RWPE2 (cell line): ENCODE data around the gene CEP55.
A peak's percentile ranks its signal among the peaks of the same experiment; 100 is the strongest.

Experiments
- ATAC-seq: fragments of 200-7000 bp; cut with Tn5 transposase; 3 replicates; pipeline ENCODE4 v1.9.1; 2021; ENCODE audit warnings: low read depth
- DNase-seq: peaks from one replicate; pipeline ENCODE4 v3.0.0-alpha.2; 2020; ENCODE audit warnings: low spot score
- H3K27ac ChIP-seq: fragments of 450-650 bp; 2 replicates; pipeline ENCODE4 v1.5.1; 2017; ENCODE audit warnings: mild to moderate bottlenecking; ENCODE audit not compliant: poor library complexity, severe bottlenecking
- H3K27me3 ChIP-seq: fragments of 250-450 bp; sonication (Bioruptor Pico); 2 replicates; pipeline ENCODE4 v1.5.1; 2021; ENCODE audit warnings: mild to moderate bottlenecking, moderate library complexity; ENCODE audit not compliant: insufficient read depth, poor library complexity, severe bottlenecking
- H3K36me3 ChIP-seq: fragments of 250-450 bp; sonication (Bioruptor Pico); 2 replicates; pipeline ENCODE4 v1.5.1; 2020; ENCODE audit warnings: low read depth, mild to moderate bottlenecking, moderate library complexity
- H3K4me1 ChIP-seq: fragments of 250-450 bp; sonication (Bioruptor Pico); 2 replicates; pipeline ENCODE4 v1.5.1; 2021; ENCODE audit warnings: mild to moderate bottlenecking, moderate library complexity; ENCODE audit not compliant: insufficient read depth, poor library complexity, severe bottlenecking
- H3K4me3 ChIP-seq: fragments of 250-450 bp; sonication (Bioruptor Pico); 2 replicates; pipeline ENCODE4 v1.5.1; 2021; ENCODE audit warnings: mild to moderate bottlenecking, moderate library complexity; ENCODE audit not compliant: severe bottlenecking
- H3K9me3 ChIP-seq: fragments of 250-450 bp; sonication (Bioruptor Pico); 2 replicates; pipeline ENCODE4 v1.5.1; 2021; ENCODE audit warnings: mild to moderate bottlenecking, moderate library complexity; ENCODE audit not compliant: severe bottlenecking
- TF ChIP-seq, protein P1 (sequence below): fragments of 450-650 bp; IDR thresholded peaks from one replicate; pipeline ENCODE4 v1.5.1; 2017; ENCODE audit warnings: mild to moderate bottlenecking, moderate library complexity; ENCODE audit not compliant: poor library complexity, severe bottlenecking

Gene CEP55

GRCh38 chr10:93496322-93497041, at the start of gene CEP55:
CEP55 (plus strand) TSS chr10:93496612; CDS start chr10:93500052, 3,440 bp downstream.
- H3K27me3 ChIP-seq: no peaks in the 10 kb centered on the region
- peak within 1 kb of the TSS; percentile 55 for H3K27ac ChIP-seq
- H3K36me3 ChIP-seq: peaks cover 28% of the 10 kb centered on the region
- DNase-seq (peak; percentile 94), ATAC-seq (peak; percentile 98)
- TF ChIP-seq, protein P1, sequence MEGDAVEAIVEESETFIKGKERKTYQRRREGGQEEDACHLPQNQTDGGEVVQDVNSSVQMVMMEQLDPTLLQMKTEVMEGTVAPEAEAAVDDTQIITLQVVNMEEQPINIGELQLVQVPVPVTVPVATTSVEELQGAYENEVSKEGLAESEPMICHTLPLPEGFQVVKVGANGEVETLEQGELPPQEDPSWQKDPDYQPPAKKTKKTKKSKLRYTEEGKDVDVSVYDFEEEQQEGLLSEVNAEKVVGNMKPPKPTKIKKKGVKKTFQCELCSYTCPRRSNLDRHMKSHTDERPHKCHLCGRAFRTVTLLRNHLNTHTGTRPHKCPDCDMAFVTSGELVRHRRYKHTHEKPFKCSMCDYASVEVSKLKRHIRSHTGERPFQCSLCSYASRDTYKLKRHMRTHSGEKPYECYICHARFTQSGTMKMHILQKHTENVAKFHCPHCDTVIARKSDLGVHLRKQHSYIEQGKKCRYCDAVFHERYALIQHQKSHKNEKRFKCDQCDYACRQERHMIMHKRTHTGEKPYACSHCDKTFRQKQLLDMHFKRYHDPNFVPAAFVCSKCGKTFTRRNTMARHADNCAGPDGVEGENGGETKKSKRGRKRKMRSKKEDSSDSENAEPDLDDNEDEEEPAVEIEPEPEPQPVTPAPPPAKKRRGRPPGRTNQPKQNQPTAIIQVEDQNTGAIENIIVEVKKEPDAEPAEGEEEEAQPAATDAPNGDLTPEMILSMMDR: no peak
- H3K4me1 ChIP-seq: peaks cover 19% of the 10 kb centered on the region
- H3K9me3 ChIP-seq: no peaks in the 10 kb centered on the region
- peak within 1 kb of the TSS; percentile 74 for H3K4me3 ChIP-seq

- Histone ChIP-seq H3K9me3 (no peaks in the 10 kb centered on the region), H3K27me3 (no peaks in the 10 kb centered on the region), H3K4me3 (no peak overlapping the region), H3K4me1 (peaks cover 35% of the 10 kb centered on the region), H3K27ac (peak overlapping the region; percentile 99), H3K36me3 (peaks cover 85% of the 10 kb centered on the region)
- ATAC-seq (no peak), DNase-seq (no peak)
- TF ChIP-seq, protein P1: no peak
These were observed 49.4 kb upstream of the CEP55 start for GRCh38 chr10:93447019-93447418.

DNA sequence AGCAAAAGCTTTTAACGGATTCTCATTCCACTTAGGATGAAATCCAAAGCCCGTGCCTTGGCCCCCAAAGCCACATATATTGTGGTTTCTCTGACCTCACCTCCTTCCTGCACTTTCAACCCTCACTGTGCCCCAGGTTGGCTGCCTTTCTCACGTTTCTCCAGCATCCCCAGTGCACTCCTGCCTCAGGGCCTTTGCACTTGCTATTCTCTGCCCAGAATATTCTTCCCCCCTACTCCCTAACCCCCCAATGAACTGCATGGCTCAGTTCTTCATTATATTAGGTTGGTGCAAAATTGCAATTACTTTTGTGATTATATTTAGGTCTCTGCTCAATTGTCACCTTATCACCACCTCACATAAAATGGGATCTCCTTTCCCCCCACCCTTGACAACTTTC, 48.4 kb upstream of the CEP55 start:
- peak overlapping the region; percentile 99 for H3K27ac ChIP-seq
- DNase-seq (no peak), ATAC-seq (no peak)
- H3K4me1 ChIP-seq: peaks cover 26% of the 10 kb centered on the region
- no peaks in the 10 kb centered on the region for H3K9me3 ChIP-seq
- H3K4me3 ChIP-seq: no peak overlapping the region
- peaks cover 86% of the 10 kb centered on the region for H3K36me3 ChIP-seq
- no peaks in the 10 kb centered on the region for H3K27me3 ChIP-seq
- TF ChIP-seq, protein P1: no peak

DNA sequence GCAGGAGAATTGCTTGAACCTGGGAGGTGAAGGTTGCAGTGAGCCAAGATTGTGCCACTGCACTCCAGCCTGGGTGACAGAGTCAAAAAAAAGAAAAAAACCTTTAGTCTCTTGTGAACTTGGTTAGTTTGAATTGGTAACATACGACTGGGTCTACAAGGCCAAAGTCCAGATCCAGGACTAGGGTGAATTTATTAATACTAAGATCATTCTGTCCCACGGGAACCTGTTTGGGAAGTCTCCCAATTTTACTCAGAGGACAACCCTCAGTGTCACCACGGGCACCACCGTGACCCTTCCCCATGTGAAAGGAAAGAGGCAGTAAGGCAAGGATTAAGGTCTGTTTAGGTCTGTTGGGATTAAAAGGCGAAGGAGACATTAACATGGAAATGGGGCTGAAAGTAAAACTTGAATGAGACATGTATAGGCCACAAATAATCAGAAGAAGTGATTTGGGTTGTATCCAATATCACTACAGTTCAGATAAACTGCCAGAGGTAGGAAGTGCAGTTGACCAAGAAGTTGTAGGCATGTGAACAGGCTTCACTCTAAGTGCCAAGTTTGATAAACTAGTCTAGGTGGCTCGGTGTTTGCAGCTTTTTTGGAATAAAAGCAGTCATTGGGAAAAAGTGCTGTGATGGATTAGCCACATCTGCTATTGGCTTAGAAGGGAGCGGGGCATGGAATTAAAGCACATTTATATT, 45.0 kb upstream of the CEP55 start:
- H3K36me3 ChIP-seq: peaks cover 94% of the 10 kb centered on the region
- no peak for ATAC-seq
- no peak for DNase-seq

More for the DNA sequence above, 45.0 kb upstream of the CEP55 start:
- TF ChIP-seq, protein P1: no peak
- Histone ChIP-seq H3K4me3 (no peak overlapping the region), H3K9me3 (no peaks in the 10 kb centered on the region), H3K4me1 (peaks cover 10% of the 10 kb centered on the region), H3K27ac (peak overlapping the region; percentile 14), H3K27me3 (no peaks in the 10 kb centered on the region)
